HG03432 (cell line): ENCODE data around the gene CFL1.
A peak's percentile ranks its signal among the peaks of the same experiment; 100 is the strongest.
"Not testable (repeated sequence)": the region's sequence is repeated elsewhere in the genome, so short reads cannot be mapped to it uniquely, and the experiment has no call there.

Source experiments
- ATAC-seq: cut with Tn5 transposase; IDR thresholded peaks from one replicate; pipeline ENCODE4 v1.9.1; 2021; ENCODE audit warnings: mild to moderate bottlenecking, moderate library complexity; ENCODE audit not compliant: unreplicated experiment

Gene CFL1

GRCh38 chr11:65859812-65860277, 1.9 kb upstream of the CFL1 start:
- no peak for ATAC-seq

GRCh38 chr11:65859095-65859811, 1.3 kb upstream of the CFL1 start:
- peak; percentile 56 for ATAC-seq

- ATAC-seq: no peak
Observed at GRCh38 chr11:65858681-65859087, 704 bp upstream of the CFL1 start.

- peak; percentile 4 for ATAC-seq
Observed at GRCh38 chr11:65857500-65857852, 504 bp downstream of the CFL1 start.

GRCh38 chr11:65856689-65857499, 1.1 kb downstream of the CFL1 start:
- ATAC-seq: peak; percentile 33

GRCh38 chr11:65855927-65856363, 2.0 kb downstream of the CFL1 start:
- ATAC-seq: no peak

GRCh38 chr11:65854852-65855837, 2.8 kb downstream of the CFL1 start:
- no peak for ATAC-seq

- no peak for ATAC-seq
Observed at GRCh38 chr11:65854161-65854592, 3.8 kb downstream of the CFL1 start.

GRCh38 chr11:65853246-65853979, 4.6 kb downstream of the CFL1 start:
- ATAC-seq: no peak

- no peak for ATAC-seq
Observed at GRCh38 chr11:65852508-65853245, 5.3 kb downstream of the CFL1 start.

GRCh38 chr11:65851811-65852507, 6.0 kb downstream of the CFL1 start:
- ATAC-seq: no peak

- no peak for ATAC-seq
Observed at GRCh38 chr11:65851083-65851579, 6.8 kb downstream of the CFL1 start.

- ATAC-seq: no peak
Observed at GRCh38 chr11:65850217-65851082, 7.5 kb downstream of the CFL1 start.

GRCh38 chr11:65849771-65850216, 8.2 kb downstream of the CFL1 start:
- ATAC-seq: no peak

- no peak for ATAC-seq
Observed at GRCh38 chr11:65849366-65849765, 8.6 kb downstream of the CFL1 start.

GRCh38 chr11:65848693-65849092, 9.3 kb downstream of the CFL1 start:
- not testable (repeated sequence) for ATAC-seq

- no peak for ATAC-seq
Observed at GRCh38 chr11:65847746-65848145, 10.2 kb downstream of the CFL1 start.
